GM18909 (cell line): ENCODE data around the gene CD84.
"Not testable (repeated sequence)": the region's sequence is repeated elsewhere in the genome, so short reads cannot be mapped to it uniquely, and the experiment has no call there.

ENCODE experiments used
- ATAC-seq: cut with Tn5 transposase; IDR thresholded peaks from one replicate; pipeline ENCODE4 v1.9.1; 2021; ENCODE audit warnings: mild to moderate bottlenecking; ENCODE audit not compliant: unreplicated experiment, poor library complexity

The CD84 gene

DNA sequence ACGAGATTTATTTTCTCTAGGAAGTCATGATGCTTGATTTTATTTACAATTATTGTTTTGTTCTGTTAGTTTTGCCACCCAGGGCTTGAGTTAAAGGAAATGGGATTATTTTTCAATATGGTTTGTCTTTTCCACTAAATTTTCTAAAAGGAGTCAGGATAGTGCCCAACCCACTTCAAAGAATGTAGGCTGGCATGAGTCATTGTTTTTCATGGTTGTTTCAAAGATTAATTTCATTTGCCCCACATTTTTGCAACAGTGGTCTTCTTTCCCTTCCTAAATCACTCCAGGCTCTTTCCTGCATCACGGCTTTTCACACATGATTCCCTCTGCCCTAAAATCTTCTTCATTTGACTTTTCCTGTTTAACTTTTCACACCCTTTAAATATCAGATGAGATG is 58.7 kb downstream of the CD84 start:
- no peak for ATAC-seq

DNA sequence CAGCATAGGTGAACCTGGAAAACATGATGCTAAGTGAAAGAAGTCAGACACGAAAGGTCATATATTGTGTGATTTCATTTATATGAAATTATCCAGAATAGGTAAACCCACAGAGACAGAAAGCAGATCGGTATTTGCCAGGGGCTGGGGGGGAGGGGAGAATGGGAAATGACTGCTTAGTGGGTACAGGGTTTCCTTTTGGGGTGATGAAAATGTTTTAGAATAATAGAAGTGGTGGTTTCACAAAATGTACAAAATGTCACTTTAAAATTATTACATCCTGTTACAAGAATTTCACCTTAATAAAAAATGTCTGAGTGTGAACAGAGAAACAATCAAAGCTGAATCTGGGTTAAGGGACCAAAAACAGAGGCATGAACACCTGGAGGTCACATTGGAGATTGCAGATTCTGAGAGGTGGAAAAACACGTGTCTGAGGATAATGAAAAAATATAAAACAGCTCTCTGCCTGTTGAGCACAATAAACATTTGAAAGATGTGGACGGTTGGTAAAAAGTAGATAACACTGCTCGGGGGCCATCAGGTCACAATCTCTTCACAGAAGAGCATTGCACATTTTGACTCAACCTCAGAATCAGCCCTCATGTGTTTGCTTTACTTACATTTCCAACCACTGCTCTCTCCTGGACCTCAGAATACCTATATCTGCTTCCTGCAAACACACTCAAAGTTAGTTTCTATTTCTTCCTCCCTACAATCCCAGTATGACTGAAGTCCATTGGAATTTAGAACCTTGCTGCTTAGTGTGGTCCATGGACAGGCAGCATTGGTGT is 59.5 kb downstream of the CD84 start:
- peak; percentile 51 for ATAC-seq

DNA sequence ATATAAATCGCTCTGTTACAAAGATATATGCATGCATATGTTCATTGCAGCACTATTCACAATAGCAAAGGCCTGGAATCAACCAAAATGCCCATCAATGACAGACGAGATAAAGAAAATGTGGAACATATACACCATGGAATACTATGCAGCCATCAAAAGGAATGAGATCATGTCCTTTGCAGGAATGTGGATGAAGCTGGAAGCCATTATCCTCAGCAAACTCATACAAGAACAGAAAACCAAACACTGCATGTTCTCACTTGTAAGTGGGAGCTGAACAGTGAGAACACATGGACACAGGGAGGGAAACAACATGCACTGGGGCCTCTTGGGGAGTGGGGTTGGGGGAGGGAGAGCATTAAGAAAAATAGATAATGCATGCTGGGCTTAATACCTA is 61.8 kb downstream of the CD84 start:
- not testable (repeated sequence) for ATAC-seq

DNA sequence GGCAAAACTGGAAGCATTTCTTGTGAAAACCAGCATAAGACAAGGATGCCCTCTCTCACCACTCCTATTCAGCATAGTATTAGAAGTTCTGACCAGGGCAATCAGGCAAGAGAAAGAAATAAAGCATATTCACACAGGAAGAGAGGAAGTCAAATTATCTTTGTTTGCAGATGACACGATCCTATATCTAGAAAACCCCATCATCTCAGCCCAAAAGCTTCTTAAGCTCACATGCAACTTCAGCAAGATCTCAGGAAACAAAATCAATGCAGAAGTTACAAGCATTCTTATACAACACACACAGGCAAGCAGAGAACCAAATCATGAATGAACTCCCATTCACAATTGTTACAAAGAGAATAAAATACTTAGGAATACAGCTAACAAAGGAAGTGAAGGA is 63.4 kb downstream of the CD84 start:
- not testable (repeated sequence) for ATAC-seq

DNA sequence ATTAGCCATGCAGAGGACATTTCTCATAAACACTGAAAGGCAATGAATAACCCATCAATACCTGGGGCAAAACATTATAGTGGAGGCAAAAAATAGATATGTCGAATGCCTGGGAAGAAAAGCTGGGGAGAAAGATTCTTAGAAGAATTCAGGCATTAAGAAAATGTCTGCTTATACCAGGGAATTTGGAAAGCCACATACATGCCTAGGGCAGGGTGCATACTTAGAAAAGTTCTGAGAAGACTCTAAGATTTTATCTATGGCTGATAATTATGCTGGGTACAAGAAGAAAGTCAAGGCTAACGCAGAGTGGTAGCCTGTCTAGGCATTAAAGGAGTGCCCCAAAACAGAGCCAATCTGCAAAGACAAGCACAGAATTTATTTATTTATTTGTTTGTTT is 74.6 kb downstream of the CD84 start:
- no peak for ATAC-seq

DNA sequence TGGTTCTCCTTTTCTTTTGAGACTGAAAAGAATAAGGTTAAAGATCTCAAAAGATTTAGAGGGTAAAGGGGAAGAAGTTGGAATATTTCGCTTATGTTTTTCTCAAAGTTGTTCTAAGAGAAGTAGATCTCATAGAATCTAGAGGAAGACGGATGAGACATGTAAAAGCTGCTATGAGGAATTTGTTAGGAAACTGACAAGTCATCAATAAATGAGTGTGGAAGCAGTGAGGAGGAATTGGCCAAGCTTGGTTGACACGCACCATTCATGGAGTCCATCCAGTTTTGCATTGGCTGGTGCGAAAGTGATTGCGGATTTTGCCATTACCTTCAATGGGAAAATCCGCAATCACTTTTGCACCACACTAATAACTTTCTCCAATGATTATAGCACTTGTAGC is 76.2 kb downstream of the CD84 start:
- ATAC-seq = no peak

DNA sequence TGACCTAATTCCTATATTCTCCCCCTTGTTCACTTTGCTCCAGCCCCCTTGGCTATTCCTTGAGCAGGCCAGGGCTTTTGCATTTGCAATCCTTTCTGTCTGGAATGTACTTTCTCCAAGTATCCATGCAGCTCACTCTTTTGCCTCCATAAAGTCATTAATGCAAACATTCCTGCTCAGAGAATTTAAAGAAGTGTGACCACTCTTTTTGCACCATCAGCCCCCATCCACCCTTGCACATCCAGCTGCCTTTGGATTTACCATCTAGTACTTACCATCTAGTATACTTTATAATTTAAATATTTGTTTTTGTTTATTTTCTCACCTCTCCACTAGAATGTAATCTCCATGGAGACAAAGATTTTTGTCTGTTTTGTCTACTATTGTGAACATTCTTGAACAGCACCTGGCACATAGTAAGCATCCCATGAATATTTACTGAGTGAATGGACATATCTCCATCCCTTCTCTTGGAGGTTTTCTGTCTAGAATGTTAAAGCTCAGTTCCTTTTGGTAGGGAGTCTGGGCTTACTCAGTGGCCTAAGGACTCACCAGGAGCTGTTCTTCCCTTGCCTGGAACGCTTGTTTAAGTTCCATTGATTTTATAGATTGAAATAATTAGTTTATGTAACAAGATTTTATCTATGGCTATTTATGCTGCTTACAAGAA is 78.8 kb downstream of the CD84 start:
- ATAC-seq = no peak

DNA sequence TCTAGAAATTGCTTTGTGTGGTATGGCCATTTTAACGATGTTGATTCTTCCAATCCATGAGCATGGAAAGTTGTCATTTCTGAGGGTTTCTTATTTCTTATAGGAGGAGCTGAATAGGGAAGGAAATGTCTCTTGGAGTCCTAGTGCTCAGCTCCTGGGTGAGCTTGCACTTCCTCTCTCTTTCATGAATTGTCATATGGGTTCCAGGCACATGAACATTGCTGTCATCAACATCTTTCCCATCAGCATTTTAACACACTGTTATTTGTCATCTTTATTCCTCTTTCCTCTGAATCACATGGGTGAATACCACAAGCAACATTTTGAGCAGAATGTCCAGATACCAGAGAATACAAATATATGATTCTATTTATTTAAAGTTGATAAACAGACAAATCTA is 79.7 kb downstream of the CD84 start:
- no peak for ATAC-seq

DNA sequence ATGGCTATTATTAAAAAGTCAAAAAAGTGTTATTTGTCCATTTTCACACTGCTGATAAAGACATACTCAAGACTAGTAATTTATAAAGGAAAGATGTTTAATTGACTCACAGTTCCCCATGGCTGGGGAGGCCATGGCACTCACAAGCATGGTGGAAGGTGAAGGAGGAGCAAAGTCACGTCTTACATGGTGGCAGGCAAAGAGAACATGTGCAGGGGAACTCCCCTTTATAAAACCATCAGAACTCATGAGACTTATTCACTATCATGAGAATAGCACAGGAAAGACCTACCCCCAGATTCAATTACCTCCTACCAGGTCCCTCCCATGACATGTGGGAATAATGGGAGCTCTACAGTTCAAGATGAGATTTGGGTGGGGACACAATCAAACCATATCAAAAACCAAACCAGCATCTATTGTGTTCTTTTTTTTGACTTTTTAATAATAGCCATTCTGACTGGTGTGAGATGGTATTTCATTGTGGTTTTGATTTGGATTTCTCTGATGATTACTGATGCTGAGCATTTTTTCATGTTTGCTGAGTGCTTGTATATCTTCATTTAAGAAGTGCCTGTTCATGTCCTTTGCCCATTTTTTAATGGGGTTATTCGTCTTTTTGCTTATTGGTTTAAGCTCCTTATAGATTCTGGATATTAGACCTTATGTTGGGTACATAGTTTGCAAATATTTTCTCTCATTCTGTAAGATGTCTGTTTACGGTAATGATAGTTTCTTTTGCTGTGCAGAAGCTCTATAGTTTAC is 80.8 kb downstream of the CD84 start:
- ATAC-seq = not testable (repeated sequence)

DNA sequence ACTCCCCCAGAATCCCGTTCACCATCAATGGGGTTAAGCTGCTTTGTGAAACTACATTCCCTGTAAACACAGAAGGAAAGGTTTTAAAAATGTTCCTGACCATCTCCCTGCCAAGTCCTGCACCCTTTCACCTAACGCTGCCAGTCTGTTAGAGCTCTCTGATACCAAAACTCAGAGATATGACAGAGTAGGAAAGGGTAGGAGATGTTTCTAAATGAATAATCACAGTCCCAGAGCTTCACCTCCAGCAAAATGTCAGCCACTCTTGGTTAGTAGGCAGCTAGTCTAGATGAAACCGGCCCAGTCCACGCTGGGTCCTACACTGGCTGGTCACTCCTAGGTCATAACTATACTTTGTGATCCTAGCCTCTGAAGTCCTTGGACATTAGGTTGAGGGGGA is 83.0 kb downstream of the CD84 start:
- no peak for ATAC-seq

DNA sequence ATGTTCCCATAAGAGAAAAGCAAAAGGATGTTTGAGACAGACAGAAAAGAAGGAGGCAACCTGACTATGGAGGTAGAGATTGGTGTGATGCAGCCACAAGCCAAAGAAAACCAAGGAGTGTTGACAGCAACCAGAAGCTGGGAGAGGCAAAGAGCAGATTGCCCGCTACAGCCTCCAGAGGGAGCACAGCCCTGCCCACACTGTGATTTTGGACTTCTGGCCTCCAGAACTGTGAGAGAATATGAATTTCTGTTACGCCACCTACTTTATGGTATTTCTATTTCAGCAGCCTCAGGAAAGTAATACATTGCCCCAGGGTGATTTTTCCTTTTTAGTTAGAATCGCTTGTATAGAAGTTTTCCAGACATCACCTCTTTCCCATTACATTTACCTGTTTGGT is 84.7 kb downstream of the CD84 start:
- no peak for ATAC-seq

DNA sequence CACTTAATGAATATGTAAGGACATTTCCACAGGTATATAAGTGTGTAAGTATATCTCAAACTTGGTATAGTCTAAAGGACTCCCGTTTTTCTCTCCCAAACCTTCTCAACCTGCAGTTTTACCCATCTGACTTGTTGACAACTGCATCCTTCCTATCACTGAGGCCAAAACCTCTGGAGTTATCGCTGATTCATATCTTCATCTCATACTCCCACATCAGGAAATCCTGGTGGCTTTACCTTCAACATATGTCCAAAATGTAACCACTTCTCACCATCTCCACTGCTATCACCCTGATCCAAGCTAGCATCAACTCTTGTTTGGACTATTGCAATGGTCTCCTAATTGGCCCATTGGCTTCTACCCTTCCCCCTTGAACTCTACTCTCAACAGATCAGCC is 86.7 kb downstream of the CD84 start:
- ATAC-seq = no peak

DNA sequence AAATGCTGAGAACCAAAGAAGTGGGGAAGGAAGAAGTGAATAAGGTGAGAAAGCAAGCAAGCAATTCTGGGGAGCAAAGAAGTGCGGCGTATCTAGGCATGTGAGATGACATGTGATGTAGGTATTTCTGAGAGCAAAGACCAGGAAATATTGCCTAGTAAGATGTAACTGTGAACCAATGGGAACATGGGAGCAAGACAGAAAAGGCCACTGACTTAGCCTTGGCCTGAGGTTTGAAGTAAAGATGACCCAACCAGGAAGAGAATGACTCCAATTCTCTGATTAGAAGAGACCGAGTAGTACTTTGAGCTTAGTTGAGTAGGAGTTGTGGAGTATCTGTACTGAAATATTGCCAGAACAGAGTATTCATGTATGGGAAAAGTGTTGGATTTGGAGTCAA is 87.3 kb downstream of the CD84 start:
- ATAC-seq = no peak
